GM23338 (cell line): ENCODE results near the gene HSPB2.

Source experiments
- CREB1 ChIP-seq: fragments of 250-450 bp; sonication (Bioruptor Pico); IDR thresholded peaks from 2 replicates; pipeline ENCODE4 v1.5.0; 2020; ENCODE audit warnings: low read depth, mild to moderate bottlenecking, moderate library complexity
- EZH2 ChIP-seq: fragments of 200-600 bp; sonication (generic); IDR thresholded peaks from one replicate; pipeline ENCODE4 v1.8.0; 2017; ENCODE audit warnings: antibody characterized with exemption, mild to moderate bottlenecking, low read depth; ENCODE audit not compliant: unreplicated experiment
- EZH2phosphoT487 ChIP-seq: fragments of 200-600 bp; sonication (generic); IDR thresholded peaks from one replicate; pipeline ENCODE4 v1.8.1; 2018; ENCODE audit warnings: antibody characterized with exemption; ENCODE audit not compliant: unreplicated experiment
- JUNB ChIP-seq: IDR thresholded peaks from one replicate; pipeline ENCODE4 v1.6.1; 2016; ENCODE audit warnings: antibody characterized with exemption; ENCODE audit not compliant: unreplicated experiment
- POLR2AphosphoS5 ChIP-seq: IDR thresholded peaks from 2 replicates; pipeline ENCODE4 v1.6.1; 2016; ENCODE audit warnings: antibody characterized with exemption, low read depth
- REST ChIP-seq: IDR thresholded peaks from one replicate; pipeline ENCODE4 v1.6.1; 2018; ENCODE audit warnings: antibody characterized with exemption; ENCODE audit not compliant: unreplicated experiment
- STAT1 ChIP-seq: IDR thresholded peaks from one replicate; pipeline ENCODE4 v1.6.1; 2016; ENCODE audit warnings: antibody characterized with exemption; ENCODE audit not compliant: unreplicated experiment
- ZNF114 ChIP-seq: fragments of 250-450 bp; sonication (Bioruptor Pico); IDR thresholded peaks from 2 replicates; pipeline ENCODE4 v1.5.0; 2020; ENCODE audit warnings: mild to moderate bottlenecking, moderate library complexity
- ZNF331 ChIP-seq: fragments of 250-450 bp; sonication (Bioruptor Pico); IDR thresholded peaks from 2 replicates; pipeline ENCODE4 v1.5.0; 2020; ENCODE audit warnings: low read depth, mild to moderate bottlenecking, moderate library complexity
- TF ChIP-seq, protein P1 (sequence below), 2 experiments: fragments of 200-600 bp in 1 of 2; sonication (generic) in 1 of 2; conservative IDR thresholded peaks; 2 replicates each; pipeline versions ENCODE4 v1.5.1 to v1.6.1; 2016 to 2017; ENCODE audit warnings: antibody characterized with exemption in 2 of 2, low read depth in 2 of 2, mild to moderate bottlenecking in 2 of 2, moderate library complexity in 1 of 2

GRCh38 chr11:111937844-111938243, 25.3 kb downstream of the HSPB2 start:
- TF ChIP-seq, protein P1, sequence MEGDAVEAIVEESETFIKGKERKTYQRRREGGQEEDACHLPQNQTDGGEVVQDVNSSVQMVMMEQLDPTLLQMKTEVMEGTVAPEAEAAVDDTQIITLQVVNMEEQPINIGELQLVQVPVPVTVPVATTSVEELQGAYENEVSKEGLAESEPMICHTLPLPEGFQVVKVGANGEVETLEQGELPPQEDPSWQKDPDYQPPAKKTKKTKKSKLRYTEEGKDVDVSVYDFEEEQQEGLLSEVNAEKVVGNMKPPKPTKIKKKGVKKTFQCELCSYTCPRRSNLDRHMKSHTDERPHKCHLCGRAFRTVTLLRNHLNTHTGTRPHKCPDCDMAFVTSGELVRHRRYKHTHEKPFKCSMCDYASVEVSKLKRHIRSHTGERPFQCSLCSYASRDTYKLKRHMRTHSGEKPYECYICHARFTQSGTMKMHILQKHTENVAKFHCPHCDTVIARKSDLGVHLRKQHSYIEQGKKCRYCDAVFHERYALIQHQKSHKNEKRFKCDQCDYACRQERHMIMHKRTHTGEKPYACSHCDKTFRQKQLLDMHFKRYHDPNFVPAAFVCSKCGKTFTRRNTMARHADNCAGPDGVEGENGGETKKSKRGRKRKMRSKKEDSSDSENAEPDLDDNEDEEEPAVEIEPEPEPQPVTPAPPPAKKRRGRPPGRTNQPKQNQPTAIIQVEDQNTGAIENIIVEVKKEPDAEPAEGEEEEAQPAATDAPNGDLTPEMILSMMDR (conservative IDR thresholded peaks at IDR 0.05; ENCODE audit: low read depth in 2 of 2), result no peak
- TF ChIP-seq POLR2AphosphoS5 (no peak), EZH2 (no peak), CREB1 (no peak), STAT1 (no peak), EZH2phosphoT487 (no peak), REST (no peak), JUNB (no peak), ZNF114 (CRISPR knock-in tag) (no peak), ZNF331 (CRISPR knock-in tag) (no peak)
